IPS DF 4.7 (cell line): ENCODE measurements around the gene COIL.
"Not testable (repeated sequence)": the region's sequence is repeated elsewhere in the genome, so short reads cannot be mapped to it uniquely, and the experiment has no call there.

Source experiments
- DNase-seq: peaks from one replicate; pipeline ENCODE4 v3.0.0-alpha.2; 2013; ENCODE audit warnings: low spot score; ENCODE audit errors: extremely low read depth

Gene COIL, protein sequence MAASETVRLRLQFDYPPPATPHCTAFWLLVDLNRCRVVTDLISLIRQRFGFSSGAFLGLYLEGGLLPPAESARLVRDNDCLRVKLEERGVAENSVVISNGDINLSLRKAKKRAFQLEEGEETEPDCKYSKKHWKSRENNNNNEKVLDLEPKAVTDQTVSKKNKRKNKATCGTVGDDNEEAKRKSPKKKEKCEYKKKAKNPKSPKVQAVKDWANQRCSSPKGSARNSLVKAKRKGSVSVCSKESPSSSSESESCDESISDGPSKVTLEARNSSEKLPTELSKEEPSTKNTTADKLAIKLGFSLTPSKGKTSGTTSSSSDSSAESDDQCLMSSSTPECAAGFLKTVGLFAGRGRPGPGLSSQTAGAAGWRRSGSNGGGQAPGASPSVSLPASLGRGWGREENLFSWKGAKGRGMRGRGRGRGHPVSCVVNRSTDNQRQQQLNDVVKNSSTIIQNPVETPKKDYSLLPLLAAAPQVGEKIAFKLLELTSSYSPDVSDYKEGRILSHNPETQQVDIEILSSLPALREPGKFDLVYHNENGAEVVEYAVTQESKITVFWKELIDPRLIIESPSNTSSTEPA

DNA sequence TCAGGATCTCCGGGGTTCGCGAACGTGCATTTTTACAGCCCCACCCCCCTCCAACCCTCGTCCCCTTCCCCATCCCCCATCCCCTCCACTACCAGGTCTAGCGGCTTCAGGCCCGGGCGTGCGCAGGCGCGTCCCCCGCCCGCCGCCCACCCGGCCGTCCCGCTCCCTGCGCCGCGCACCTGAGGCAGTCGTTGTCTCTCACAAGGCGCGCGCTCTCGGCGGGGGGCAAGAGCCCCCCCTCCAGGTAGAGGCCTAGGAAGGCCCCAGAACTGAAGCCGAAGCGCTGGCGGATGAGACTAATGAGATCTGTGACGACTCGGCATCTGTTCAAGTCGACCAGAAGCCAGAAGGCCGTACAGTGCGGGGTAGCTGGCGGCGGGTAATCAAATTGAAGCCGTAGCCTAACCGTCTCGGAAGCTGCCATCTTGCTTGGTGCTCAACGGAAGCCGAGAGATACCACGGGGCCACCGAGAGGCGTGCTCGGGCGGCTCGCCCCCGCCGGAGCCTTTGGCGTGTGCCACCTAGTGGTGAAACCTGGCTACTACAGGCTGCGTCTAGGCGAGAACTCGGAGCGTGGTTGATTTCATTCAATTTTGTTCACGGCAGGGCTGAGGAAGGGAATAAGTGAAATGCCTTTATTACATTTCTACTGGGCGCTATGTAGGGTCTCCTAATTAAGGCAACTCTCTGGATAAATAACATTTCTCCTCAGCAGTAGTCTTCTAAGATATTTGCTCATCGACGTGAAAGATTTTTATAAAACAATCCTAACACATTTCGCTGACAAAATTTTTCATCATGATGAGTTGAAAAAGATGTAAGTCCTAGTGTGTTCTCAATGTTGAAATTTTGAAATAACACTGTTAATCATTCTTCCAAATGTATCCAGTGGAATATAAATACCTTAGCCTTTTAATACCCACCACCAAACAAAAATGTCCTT is at the start of gene COIL:
COIL (minus strand) TSS at position 455 of the 943 bp plus-strand sequence; CDS start at position 424, 31 bp downstream.
- no peak for DNase-seq

DNA sequence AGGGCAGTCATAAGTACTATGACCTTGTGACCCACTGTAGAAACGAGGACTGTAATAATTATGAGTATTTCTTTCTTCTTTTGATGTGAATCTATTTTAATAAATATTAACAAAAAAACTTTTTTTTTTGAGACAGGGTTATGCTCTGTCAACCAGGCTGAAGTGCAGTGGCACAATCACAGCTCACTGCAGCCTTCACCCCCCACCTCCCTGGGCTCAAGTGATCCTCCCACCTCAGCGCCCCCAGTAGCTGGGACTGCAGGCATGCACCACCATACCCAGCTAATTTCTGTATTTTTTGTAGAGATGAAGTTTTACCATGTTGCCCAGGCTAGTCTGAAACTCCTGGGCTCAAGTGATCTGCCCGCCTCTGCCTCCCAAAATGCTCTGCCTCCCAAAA is 49.6 kb upstream of the COIL start:
- DNase-seq, result no peak

DNA sequence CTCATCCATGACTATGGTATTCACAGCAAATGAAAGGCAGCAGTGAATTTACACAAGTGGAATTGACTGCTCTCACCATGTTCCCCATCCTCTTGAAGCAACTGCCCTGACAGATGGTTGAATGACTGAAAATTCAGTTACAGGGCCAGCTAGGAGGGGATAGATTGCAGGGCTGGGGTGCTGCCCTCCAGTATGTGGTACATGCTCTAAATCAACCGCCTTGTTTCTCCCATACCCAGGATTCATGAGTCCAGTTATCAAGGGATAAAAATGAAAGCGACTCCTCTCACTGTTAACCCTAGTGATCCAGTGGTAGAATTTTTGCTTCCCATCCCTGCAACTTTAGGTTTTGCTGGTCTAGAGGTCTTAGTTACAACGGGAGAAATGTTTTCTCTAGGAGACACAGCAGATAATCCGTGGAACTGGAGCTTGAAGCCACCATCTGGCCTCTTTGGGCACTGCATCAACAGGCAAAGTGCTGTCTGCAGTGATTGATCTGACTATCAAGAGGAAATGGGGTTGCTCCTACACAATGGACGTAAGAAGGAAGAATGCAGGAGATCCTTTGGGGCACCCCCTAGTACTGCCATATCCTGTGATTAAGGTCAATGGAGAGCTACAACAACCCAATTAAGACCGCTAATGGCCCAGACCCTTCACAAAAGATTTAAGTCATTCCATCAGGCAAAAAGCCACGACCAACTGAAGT is 49.0 kb upstream of the COIL start:
- DNase-seq, result peak; percentile 71

DNA sequence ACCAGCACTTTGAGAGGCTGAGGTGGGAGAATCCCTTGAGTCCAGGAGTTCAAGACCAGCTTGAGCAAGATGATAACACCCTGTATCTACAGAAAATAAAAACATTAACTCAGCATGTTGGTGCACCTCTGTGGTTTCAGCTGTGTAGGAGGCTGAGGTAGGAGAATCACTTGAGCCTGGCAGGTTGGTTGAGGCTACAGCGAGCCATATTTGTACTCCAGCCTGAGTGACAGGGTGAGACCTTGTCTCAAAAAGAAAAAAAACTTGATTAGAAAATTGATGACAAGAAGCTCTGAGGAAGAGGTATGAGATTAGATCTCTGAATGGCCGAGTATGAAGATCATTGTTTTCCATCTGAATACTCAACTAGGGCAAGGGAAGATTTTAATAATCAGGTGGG is 48.1 kb upstream of the COIL start:
- DNase-seq, result no peak

DNA sequence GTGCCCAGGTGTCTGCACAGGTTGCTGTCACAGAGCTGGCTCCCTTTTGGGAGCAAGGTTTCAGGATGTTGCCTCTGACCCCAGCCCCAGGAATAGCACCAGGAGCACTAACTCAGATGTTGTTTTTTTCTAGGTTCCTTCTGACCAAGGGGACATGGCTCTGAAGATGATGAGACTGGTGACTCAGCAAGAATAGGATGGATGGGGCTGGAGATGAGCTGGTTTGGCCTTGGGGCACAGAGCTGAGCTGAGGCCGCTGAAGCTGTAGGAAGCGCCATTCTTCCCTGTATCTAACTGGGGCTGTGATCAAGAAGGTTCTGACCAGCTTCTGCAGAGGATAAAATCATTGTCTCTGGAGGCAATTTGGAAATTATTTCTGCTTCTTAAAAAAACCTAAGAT is 45.2 kb upstream of the COIL start:
- no peak for DNase-seq

DNA sequence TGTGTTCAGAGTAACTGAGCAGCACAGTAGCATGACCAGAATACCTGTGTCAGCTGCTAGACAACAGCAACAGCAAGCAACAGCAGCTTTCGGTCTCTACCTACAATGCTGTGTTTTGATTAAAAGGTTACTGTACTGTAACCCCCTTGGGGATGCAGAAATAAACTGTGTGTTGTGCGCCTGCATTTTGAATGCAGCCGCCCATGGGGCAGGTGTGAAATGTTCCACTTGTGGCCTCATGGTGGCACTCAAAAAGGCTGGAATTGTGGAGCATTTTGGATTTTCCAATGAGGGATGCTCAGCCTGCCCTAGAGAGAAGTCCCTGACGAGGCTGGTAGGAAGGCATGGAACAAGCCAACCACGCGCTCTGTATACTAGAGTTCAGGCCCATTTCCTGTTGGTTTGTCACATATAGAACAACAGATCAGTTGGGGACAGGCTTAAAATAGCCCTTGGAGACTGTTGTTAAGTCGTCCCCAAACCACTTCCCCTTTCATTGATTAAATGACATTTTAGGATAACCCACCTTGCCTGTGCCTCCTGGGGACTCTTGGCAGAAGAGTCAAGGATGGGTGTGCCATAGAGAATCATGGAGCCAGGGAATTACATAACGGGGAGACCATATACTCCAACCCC is 44.2 kb upstream of the COIL start:
- DNase-seq, result no peak

DNA sequence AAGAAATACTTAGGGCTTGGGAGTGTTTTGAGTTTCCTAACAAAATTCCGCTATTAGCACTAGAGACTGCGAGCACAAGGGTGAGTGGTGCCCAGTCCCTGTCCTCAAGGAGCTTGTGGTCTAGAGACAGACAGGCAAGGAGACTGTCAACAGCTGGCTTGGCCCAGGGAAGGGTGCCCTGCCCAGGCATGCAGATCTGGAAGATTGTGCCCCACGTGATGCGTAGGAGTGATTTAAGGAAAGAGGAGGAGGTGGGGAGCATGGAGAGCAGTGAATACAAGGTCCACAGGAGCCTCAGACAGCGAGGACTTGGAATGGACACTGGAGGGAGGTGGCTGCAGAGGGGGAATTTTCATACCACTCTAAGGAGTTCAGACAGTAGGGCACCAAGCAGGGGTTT is 42.1 kb upstream of the COIL start:
- DNase-seq, result no peak

DNA sequence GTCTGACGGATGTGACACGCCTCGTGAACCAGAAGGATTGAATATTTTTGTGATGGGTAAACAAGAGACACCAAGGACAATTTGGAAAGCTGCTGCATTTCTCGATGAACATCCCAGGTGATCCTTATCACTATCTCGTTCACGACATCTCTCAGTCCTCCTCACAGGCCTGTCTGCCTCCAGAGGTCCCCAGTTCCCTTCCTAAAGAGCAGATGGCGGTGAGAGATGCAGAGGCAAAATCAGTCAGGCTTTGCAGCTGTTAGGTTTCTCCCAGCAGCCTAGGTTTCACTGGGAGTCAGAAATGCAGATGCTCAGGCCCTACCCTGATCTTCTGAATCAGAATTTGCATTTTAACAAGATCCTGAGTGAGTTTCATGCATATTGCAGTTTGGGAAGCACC is 40.7 kb upstream of the COIL start:
- DNase-seq, result no peak

DNA sequence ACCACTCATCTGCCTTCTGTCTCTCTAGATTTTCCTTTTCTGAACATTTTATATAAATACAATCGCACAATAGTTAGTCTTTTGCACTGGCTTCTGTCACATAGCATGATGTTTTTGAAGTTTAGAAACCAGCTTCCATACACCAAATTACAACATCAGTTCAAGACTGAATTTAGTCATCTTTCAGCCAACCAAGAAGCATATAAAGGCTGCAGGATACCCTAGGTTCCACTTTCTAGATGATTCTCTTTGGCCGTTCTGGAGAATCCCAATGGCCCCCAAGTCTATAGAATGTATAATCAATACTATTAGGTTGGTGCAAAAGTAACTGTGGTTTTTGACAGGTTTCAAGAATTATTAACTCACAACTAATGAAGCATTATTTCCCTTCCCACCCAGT is 36.5 kb upstream of the COIL start:
- no peak for DNase-seq

DNA sequence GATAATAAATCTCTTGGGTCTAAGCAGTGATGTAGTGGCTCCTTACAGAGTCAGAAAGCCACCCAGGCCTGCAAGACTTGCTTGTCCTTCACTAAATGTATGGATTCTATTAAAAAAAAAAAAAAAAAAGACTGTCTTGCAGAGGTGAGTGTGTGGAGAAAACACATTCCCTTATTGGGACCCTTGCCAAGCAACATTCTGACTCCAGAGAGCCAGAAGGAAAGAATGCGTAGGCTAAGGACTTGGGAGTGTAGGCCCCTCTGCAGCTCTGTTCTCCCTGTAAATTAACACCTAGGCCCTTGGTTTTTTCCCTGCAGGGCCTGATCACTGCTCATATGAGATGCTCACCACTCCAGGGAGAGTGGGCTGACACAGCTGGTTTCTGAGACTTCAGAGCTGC is 34.9 kb upstream of the COIL start:
- DNase-seq, result no peak

DNA sequence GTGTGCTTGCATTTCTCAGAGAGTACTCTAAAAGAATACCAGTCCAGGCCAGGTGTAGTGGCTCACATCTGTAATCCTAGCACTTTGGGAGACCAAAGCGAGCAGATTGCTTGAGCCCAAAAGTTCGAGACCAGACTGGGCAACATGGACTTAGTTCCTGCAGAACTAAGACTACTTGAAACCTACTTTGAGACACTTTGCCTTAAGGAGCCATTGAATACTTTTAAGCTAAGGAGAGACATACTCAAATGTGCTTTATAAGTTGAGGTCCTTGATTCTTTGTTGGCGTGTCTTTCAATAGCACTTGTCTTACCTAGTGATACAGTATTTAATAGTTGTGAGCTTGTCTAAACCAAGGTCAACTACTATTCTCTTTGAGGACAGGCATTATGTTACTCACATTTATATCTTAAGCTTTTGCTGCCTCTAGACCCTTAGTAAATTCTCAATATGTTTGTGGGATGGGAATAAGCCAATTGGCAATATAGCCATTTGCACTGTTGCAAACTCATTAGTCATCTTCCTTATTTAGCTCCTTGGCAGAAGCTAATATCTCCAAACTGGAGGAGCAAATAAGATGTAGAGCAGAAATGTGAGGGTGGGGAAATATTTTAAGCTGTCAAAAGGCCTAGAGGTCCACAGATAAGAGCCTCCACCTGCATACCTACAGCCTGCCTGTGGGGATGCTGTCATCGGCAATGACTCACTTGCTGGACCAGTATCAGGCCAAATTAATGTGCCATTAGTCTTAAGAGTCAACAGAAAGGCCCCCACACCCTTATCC is 33.4 kb upstream of the COIL start:
- no peak for DNase-seq

DNA sequence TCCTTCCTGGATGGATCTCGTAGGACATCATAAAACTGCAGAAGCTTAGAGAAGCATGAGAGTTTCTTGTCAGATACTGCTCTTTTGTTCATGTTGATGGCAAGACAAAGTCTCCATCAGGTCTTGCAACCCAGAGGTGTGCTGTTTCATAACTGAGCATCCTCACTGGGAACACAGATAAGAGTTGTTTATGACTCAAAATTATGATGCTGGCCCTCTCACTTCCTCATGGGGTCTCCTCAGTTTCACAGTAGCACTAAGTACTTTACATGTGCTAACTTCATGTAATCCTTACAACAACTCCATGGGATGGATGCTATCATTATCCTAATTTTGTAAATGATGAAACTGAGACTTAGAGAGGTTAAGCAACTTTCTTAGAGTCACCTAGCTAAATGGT is 31.5 kb upstream of the COIL start:
- DNase-seq, result no peak

DNA sequence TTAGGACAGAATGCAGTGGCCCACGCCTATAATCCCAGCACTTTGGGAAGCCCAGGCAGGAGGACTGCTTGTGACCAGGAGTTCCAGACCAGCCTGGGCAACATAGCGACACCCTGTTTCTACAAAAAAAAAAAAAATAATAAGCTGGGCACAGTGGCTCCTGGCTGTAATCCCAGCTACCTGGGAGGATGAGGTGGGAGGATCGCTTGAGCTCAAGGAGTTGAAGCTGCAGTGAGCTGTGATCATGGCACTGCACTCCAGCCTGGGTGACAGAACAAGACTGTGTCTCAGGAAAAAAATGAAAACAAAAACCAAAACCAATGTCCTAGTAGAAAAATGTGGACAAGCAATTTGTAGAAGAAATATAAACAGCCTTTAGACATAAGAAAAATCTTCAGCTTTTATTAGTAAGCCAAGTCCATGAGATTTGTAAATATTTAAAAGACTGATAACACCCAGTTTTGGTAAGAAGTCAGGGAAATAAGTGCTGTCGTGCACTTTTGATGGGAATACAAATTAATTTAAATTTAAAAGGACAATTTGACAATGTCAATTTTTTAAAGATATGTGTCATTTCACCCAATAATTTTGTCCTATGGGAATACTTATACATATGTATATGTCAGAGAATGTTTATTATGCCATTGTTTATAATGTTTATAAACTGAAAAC is 28.2 kb upstream of the COIL start:
- DNase-seq, result no peak

DNA sequence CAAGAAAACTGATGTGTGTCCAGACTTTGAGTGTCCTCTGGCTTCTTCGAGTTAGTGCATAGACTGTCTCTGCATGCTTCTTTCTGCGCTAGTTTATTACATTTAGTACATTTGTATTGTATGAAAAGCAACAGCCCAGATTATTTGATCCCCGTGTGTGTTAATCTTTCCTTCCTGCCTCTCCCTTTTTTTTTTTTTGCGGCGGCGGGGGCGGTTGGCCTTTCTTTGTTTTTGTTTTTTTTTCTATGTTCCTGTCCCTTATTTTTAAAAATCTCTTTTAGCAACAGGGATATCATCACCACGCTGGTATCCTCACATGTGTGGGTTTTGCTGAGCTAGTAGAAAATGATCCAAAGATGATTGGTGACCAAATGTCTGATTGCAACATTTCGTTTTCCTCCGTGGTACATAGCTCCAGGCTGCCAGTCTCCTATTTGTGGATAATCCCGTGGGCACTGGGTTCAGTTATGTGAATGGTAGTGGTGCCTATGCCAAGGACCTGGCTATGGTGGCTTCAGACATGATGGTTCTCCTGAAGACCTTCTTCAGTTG is 26.5 kb upstream of the COIL start:
- no peak for DNase-seq

DNA sequence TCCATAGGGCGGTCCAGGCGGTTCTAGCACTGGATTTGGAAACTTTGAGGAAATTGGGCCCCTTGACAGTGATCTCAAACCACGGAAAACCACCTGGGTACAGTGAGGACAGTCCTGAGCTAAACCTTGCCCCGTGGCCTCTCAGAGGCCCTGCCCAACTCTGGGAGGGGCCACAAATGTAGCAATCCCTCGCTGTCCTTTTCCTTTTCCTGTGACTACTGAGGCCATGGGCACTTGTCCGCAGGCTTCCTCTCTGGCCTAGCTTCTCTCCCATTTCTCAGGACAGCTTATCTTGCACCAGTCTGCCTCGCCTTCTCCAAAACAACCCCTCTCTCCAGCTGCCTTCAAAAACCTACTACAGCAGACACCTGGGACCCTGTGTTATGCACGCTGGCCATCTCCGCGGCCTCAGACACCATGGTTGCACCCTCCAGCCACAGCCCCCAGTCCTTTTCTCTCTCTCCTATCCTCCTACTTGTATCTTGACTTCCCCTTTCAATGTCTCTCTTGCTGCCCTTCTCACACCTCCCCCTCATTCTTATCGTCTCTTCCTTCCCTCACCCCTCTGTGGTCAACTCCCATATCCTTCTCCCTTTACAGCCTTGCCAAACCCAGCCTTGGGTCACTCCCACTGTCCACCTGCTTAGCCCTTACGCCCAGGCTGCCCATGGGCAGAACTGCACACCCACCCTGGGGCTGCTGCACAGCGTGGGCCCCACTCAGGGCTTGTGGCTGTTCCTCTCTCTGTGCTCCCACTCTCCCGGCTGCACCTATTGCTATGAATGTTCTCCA is 24.7 kb upstream of the COIL start:
- DNase-seq, result no peak

DNA sequence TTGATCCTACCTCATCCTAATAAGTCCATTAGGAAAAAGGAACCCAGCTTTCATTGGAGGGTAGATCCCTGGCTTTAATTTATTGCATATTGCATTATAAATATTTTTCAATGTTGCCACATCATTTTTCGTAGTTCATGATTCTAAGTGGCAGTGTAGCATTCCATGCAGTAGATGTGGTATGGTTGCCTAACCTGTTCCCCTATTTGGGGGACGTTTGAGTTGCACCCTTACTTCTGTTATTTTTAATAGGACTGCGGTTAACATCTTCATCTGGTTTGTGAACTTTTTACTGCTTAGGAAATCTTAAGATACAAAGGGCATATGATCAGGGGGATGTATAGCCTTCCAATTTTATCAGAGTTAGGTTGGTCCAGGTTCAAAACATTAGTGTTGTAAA is 22.5 kb upstream of the COIL start:
- no peak for DNase-seq

DNA sequence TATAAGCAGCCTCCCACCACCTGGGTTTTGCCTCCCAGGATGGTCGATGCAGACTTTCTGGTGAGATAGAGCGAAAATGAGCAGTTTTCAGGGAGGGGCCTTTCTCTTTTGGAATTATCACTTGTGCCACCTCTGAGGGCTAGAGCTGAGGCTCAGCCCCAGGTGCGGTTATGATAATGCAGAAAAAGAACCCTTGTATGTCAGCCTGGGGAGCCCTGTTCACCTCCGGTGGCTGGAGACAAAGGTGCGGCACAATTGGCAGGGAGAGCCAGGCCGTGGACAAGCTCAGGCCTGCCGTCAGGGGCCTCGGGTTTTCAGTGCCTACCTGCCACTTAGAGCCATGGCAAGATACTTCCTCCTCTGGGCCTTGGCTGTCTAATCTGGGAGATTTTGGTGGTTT is 21.5 kb upstream of the COIL start:
- no peak for DNase-seq

DNA sequence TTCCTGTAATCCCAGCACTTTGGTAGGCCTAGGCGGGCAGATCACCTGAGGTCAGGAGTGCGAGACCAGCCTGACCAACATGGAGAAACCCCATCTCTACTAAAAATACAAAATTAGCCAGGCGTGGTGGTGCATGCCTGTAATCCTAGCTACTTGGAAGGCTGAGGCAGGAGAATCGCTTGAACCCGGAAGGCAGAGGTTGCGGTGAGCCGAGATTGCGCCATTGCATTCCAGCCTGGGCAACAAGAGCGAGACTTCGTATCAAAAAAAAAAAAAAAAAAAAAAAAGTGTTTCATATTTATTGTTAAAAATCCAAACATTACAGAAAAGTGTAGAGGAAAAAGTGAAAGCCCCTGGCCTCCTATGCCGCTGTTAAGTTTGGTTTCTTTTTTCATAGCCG is 19.7 kb upstream of the COIL start:
- not testable (repeated sequence) for DNase-seq

DNA sequence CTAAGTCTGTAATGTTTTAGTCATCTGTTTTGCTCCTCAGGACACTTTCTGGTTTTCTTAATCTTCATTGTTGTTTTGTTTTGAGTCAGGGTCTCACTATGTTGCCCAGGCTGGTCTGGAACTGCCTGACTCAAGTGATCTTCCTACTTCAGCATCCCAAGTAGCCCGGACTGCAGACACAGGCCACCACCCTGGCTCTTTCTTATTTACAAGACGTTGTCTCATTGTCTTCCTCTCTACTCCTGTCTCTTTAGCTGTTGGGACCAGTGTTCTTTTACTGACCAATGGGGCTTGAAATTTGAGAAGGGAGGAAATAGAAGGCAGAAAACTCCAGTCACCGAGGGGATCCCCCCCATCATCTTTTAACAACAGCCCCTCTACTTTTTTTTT is 18.2 kb upstream of the COIL start:
- no peak for DNase-seq
